SK-N-MC (cell line): ENCODE data around the gene COBL.
"Not testable (repeated sequence)": the region's sequence is repeated elsewhere in the genome, so short reads cannot be mapped to it uniquely, and the experiment has no call there.

Source experiments
- DNase-seq: peaks from one replicate; pipeline ENCODE4 v3.0.0-alpha.2; 2011; ENCODE audit warnings: low read depth, low spot score
- H3K27ac ChIP-seq: fragments of 200-600 bp; sonication (generic); 2 replicates; pipeline ENCODE4 v1.5.1; 2016; ENCODE audit warnings: mixed run types
- H3K36me3 ChIP-seq: fragments of 200-600 bp; sonication (generic); 2 replicates; pipeline ENCODE4 v1.6.1; 2017; ENCODE audit warnings: antibody characterized with exemption, low read length, mixed read lengths; ENCODE audit not compliant: insufficient read depth
- H3K4me3 ChIP-seq: fragments of 200-600 bp; sonication (generic); 2 replicates; pipeline ENCODE4 v1.5.1; 2016
- H3K9ac ChIP-seq: fragments of 200-600 bp; sonication (generic); 2 replicates; pipeline ENCODE4 v1.8.0; 2017; ENCODE audit warnings: mixed run types, mixed read lengths; ENCODE audit not compliant: insufficient read length
- H3K9me3 ChIP-seq: fragments of 200-600 bp; sonication (generic); 2 replicates; pipeline ENCODE4 v1.6.1; 2017; ENCODE audit warnings: low read depth, mild to moderate bottlenecking, antibody characterized with exemption, low read length, moderate library complexity, mixed read lengths
- EZH2 ChIP-seq: fragments of 200-600 bp; sonication (generic); IDR thresholded peaks from one replicate; pipeline ENCODE4 v1.6.1; 2017; ENCODE audit warnings: antibody characterized with exemption
- FOXP2 ChIP-seq: optimal IDR thresholded peaks from 2 replicates; pipeline ENCODE3; 2011; ENCODE audit warnings: mild to moderate bottlenecking, moderate library complexity; ENCODE audit not compliant: insufficient read depth; ENCODE audit errors: extremely low read length, control extremely low read depth
- POLR2AphosphoS5 ChIP-seq: IDR thresholded peaks from 2 replicates; pipeline ENCODE4 v1.6.1; 2012; ENCODE audit warnings: mild to moderate bottlenecking, low read depth, low read length, borderline replicate concordance

The COBL gene

GRCh38 chr7:51006483-51007235, 309.9 kb downstream of the COBL start:
- Histone ChIP-seq H3K9ac (no peak overlapping the region), H3K9me3 (no peaks in the 10 kb centered on the region), H3K36me3 (no peaks in the 10 kb centered on the region), H3K27ac (no peak overlapping the region), H3K4me3 (no peak overlapping the region)
- DNase-seq: no peak
- TF ChIP-seq EZH2: no peak
- no peak for TF ChIP-seq POLR2AphosphoS5
- no peak for TF ChIP-seq FOXP2

- DNase-seq: no peak
- Histone ChIP-seq H3K9ac (no peak overlapping the region), H3K27ac (no peak overlapping the region), H3K36me3 (no peaks in the 10 kb centered on the region), H3K4me3 (no peak overlapping the region), H3K9me3 (no peaks in the 10 kb centered on the region)
- no peak for TF ChIP-seq FOXP2
These were observed 311.5 kb downstream of the COBL start for GRCh38 chr7:51005074-51005473.

DNA sequence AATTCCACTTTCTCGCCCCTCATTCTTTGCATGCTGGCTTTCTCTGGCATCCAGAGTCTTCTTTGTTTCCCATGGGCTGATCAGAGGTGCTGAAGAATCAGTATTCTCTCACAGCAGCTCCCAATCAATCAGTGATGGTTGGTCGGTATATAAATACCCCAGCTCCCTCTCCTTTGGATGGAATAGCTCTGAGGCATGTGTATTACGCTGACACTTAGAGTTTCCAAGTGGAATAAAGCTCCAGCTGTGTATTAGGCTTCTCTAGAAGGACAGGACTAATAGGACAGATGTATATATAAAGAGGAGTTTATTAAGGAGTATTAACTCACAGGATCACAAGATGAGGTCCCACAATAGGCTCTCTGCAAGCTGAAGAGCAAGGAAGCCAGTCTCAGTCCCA, 315.7 kb downstream of the COBL start:
- no peaks in the 10 kb centered on the region for H3K36me3 ChIP-seq
- no peak overlapping the region for H3K9ac ChIP-seq
- no peak for TF ChIP-seq POLR2AphosphoS5
- no peak for TF ChIP-seq EZH2
- TF ChIP-seq FOXP2: no peak
- DNase-seq: no peak
- H3K9me3 ChIP-seq: no peaks in the 10 kb centered on the region
- H3K4me3 ChIP-seq: no peak overlapping the region
- no peak overlapping the region for H3K27ac ChIP-seq

- H3K27ac ChIP-seq: no peak overlapping the region
- no peak overlapping the region for H3K4me3 ChIP-seq
- H3K36me3 ChIP-seq: no peaks in the 10 kb centered on the region
- no peak for DNase-seq
- no peak overlapping the region for H3K9ac ChIP-seq
- TF ChIP-seq EZH2 (no peak), FOXP2 (no peak), POLR2AphosphoS5 (no peak)
- H3K9me3 ChIP-seq: no peaks in the 10 kb centered on the region
These were observed 321.8 kb downstream of the COBL start for GRCh38 chr7:50994753-50995319.

GRCh38 chr7:50990214-50990613, 326.4 kb downstream of the COBL start:
- not testable (repeated sequence) for H3K9me3 ChIP-seq, DNase-seq, H3K36me3 ChIP-seq, H3K27ac ChIP-seq, H3K4me3 ChIP-seq, H3K9ac ChIP-seq

GRCh38 chr7:50988988-50989387, 327.6 kb downstream of the COBL start:
- no peak for DNase-seq
- Histone ChIP-seq H3K36me3 (no peaks in the 10 kb centered on the region), H3K27ac (no peak overlapping the region), H3K9me3 (no peaks in the 10 kb centered on the region), H3K9ac (no peak overlapping the region), H3K4me3 (no peak overlapping the region)
- TF ChIP-seq POLR2AphosphoS5 (no peak), EZH2 (no peak), FOXP2 (no peak)

DNA sequence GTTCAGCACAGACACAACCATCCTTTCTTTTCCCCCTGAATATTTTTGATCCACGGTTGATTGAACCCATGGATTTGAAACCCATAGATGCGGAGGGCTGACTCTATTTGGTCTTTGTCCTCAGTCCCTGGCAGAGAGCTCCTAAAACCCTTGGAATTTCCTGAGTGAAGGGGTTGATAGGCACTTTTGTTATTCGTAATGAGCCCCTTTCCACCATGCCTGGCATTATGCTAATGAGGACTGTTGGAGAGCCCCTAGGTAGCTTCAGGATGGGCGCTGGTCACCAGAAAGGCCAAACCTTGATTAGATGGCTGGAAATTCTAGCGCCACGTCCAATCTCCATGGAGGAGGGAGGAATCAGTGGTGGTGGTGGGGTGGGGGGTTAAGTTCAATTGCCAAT, 328.1 kb downstream of the COBL start:
- H3K9ac ChIP-seq: no peak overlapping the region
- H3K27ac ChIP-seq: no peak overlapping the region
- TF ChIP-seq EZH2: no peak
- TF ChIP-seq POLR2AphosphoS5: no peak
- TF ChIP-seq FOXP2: no peak
- no peak overlapping the region for H3K4me3 ChIP-seq
- H3K9me3 ChIP-seq: no peaks in the 10 kb centered on the region
- no peak for DNase-seq
- no peaks in the 10 kb centered on the region for H3K36me3 ChIP-seq

GRCh38 chr7:50985096-50985495, 331.5 kb downstream of the COBL start:
- Histone ChIP-seq H3K27ac (no peak overlapping the region), H3K36me3 (no peaks in the 10 kb centered on the region), H3K9me3 (no peaks in the 10 kb centered on the region), H3K9ac (no peak overlapping the region), H3K4me3 (no peak overlapping the region)
- DNase-seq: no peak
- no peak for TF ChIP-seq FOXP2

- H3K9ac ChIP-seq: no peak overlapping the region
- TF ChIP-seq FOXP2: no peak
- no peak for TF ChIP-seq POLR2AphosphoS5
- TF ChIP-seq EZH2: no peak
- no peak overlapping the region for H3K4me3 ChIP-seq
- DNase-seq: no peak
- no peaks in the 10 kb centered on the region for H3K9me3 ChIP-seq
- H3K27ac ChIP-seq: no peak overlapping the region
- H3K36me3 ChIP-seq: no peaks in the 10 kb centered on the region
These were observed 332.8 kb downstream of the COBL start for GRCh38 chr7:50983850-50984249.

DNA sequence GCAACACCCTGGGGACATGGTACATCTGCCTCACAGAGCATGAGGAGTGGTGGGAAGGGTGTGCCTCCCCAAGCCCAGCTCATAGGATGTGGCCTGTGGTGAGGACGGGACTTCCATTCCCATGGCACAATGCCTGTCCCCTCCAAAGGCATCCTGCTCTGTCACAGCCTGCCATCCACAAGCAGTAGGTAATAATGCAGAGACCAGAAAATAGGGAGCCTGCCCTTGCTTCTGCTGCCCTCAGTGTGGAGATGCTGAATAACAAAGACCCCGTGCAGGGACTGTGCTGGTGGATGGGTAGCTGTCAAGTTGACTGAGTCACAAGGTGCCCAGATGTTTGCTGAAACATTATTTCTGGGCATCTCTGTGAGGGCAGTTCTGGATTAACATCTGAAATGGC, 334.0 kb downstream of the COBL start:
- H3K27ac ChIP-seq: no peak overlapping the region
- no peaks in the 10 kb centered on the region for H3K36me3 ChIP-seq
- TF ChIP-seq POLR2AphosphoS5 (no peak), EZH2 (no peak), FOXP2 (no peak)
- H3K4me3 ChIP-seq: no peak overlapping the region
- H3K9me3 ChIP-seq: no peaks in the 10 kb centered on the region
- H3K9ac ChIP-seq: no peak overlapping the region
- DNase-seq: no peak
